Body of pancreas (tissue), 4 donors: Measurements from ENCODE around the gene NFATC4. TPM values are rescaled to one million over a fixed set of nuclear protein-coding genes. Genes with fewer than 3 reads are reported as not detected.
A peak's percentile ranks its signal among the peaks of the same experiment; 100 is the strongest.

Experiments used
- ATAC-seq: fragments of 150-250 bp; one replicate; pipeline ENCODE4 v1.9.1; 2016
- DNase-seq, 4 donors: peaks; one replicate each; pipeline ENCODE4 v3.0.0-alpha.2; 2019
- H3K27ac ChIP-seq, 4 donors: fragments of 200-600 bp; sonication (generic); 1 replicate in 3 of 4; 2 replicates in 1 of 4; pipeline versions ENCODE4 v1.5.1 to v1.6.1; 2016 to 2019; ENCODE audit warnings: mild to moderate bottlenecking in 1 of 4, mixed read lengths in 1 of 4, moderate library complexity in 1 of 4
- H3K27me3 ChIP-seq, 2 donors: fragments of 200-600 bp; sonication (generic); one replicate each; pipeline ENCODE4 v1.6.0; 2016; ENCODE audit warnings: mild to moderate bottlenecking in 1 of 2
- H3K36me3 ChIP-seq, 2 donors: fragments of 200-600 bp; sonication (generic); replicated peaks in 1 of 2; 2 replicates each; pipeline ENCODE4 v1.5.1; 2016; ENCODE audit warnings: low read depth in 2 of 2; ENCODE audit not compliant: insufficient read depth in 1 of 2
- H3K4me1 ChIP-seq: fragments of 200-600 bp; sonication (generic); one replicate; pipeline ENCODE4 v1.6.0; 2016
- H3K4me3 ChIP-seq, 2 donors: fragments of 200-600 bp; sonication (generic); 1 replicate in 1 of 2; 2 replicates in 1 of 2; pipeline ENCODE4 v1.5.1; 2016 to 2019
- H3K9me3 ChIP-seq, 3 donors: fragments of 200-600 bp; sonication (generic); 1 replicate in 2 of 3; 2 replicates in 1 of 3; pipeline ENCODE4 v1.5.1; 2016
- POLR2A ChIP-seq, 3 donors: fragments of 450-650 bp; IDR thresholded peaks; one replicate each; pipeline ENCODE4 v1.6.1; 2016; ENCODE audit warnings: antibody characterized with exemption in 3 of 3, mild to moderate bottlenecking in 2 of 3
- WGBS, 2 donors: methylation state at CpG; one replicate each; pipeline ENCODE4 v1.1.5; 2017; 5-methylcytosine and 5-hydroxymethylcytosine counted together
- intact Hi-C: fragments of 100-400 bp; cut with DNase I; formaldehyde crosslinking; loops from one replicate; pipeline ENCODE4 v1.15.1; 2023
- total RNA-seq, 2 donors: library from RNA; depleted of rRNA; stranded (reverse); fragments of >200 nt; gene quantifications; one replicate each; pipeline ENCODE4 v1.1.0, GENCODE V29; 2016
- TF ChIP-seq, protein P1 (sequence below), 7 experiments: fragments of 450-650 bp in 4 of 7; fragments of 200-600 bp in 3 of 7; sonication (generic) in 3 of 7; IDR thresholded peaks; one replicate each; pipeline ENCODE4 v1.5.1; 2016 to 2019; ENCODE audit warnings: antibody characterized with exemption in 7 of 7

The NFATC4 gene
- total RNA-seq, 2 donors from 2014 or later: 11.9 to 19.8 TPM

DNA sequence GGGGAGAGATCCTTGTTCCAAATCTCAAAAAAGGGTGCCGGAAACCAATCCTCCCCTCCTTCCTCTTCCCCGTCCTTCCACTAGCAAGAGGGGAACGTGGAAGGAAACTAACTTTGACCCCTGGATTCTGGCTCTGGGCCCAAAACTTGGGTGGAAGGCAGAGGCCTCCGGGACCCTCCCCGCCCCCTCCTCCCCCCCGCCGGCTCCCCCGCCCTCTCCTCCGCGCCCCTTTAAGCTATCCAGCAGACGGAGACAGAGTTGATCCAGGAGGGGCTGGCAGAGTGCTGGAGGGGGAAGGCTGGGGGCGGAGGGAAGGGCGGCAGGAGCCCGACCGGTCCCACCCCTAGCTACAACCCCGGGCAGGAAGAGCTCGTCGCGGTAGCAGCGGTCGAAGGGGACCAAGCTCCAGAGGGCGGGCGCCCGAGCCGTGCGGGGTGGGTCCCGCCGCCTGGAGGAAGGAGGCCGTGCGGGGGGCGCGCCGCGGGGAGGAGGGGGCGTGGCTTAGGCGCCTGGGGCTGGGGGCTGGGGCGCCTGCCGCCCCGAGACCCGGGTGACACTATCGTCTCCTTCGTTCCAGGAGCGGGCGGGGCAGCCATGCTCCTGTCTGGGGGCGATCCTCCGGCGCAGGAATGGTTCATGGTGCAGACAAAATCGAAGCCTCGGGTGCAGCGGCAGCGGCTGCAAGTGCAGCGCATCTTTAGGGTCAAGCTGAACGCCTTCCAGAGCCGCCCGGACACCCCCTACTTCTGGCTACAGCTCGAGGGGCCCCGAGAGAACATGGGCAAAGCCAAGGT is 30.9 kb downstream of the NFATC4 start, which contains the start of gene NYNRIN:
NYNRIN (plus strand) TSS at position 351 of the 794 bp plus-strand sequence; CDS start at position 595, 244 bp downstream.
- peak; percentile 38 to 56 (median 49) for DNase-seq
- no peaks in the 10 kb centered on the region for H3K36me3 ChIP-seq
- ATAC-seq: peak; percentile 67
- peak within 1 kb of the TSS; percentile 23 to 62 (median 49) for H3K27ac ChIP-seq
- intact Hi-C loops: no loop called here
- H3K4me1 ChIP-seq: peaks cover 41% of the 10 kb centered on the region
- H3K9me3 ChIP-seq: no peaks in the 10 kb centered on the region
- no peak for TF ChIP-seq POLR2A (IDR thresholded peaks at IDR 0.05)
- TF ChIP-seq, protein P1, sequence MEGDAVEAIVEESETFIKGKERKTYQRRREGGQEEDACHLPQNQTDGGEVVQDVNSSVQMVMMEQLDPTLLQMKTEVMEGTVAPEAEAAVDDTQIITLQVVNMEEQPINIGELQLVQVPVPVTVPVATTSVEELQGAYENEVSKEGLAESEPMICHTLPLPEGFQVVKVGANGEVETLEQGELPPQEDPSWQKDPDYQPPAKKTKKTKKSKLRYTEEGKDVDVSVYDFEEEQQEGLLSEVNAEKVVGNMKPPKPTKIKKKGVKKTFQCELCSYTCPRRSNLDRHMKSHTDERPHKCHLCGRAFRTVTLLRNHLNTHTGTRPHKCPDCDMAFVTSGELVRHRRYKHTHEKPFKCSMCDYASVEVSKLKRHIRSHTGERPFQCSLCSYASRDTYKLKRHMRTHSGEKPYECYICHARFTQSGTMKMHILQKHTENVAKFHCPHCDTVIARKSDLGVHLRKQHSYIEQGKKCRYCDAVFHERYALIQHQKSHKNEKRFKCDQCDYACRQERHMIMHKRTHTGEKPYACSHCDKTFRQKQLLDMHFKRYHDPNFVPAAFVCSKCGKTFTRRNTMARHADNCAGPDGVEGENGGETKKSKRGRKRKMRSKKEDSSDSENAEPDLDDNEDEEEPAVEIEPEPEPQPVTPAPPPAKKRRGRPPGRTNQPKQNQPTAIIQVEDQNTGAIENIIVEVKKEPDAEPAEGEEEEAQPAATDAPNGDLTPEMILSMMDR (IDR thresholded peaks at IDR 0.05): no peak
- H3K4me3 ChIP-seq: peak within 1 kb of the TSS in 1 of 2 donors; percentile 31
- H3K27me3 ChIP-seq: no peaks in the 10 kb centered on the region
- 4 to 6% methylated on average over 21 to 35 of the region's 57 CpGs for WGBS, 2 donors

DNA sequence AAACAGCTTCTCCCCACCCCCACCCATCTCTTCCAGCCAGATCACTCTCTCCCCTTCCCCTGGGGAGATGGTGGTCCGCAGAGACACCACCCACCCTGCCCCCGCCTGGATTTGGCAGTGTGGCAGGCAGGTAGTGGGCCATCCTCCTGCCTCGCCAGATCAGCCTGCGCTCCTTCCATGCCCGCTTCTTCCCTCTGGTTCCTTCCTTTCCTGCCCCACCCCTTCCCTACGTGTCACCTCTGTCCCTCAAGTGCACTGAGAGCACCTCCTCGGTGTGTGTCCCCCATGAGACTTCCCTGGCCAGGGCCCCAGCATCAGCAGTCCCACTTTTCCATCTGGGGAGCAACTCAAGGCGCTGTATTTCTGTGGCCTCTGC is 31.5 kb downstream of the NFATC4 start:
- H3K27me3 ChIP-seq: no peaks in the 10 kb centered on the region
- ATAC-seq (no peak), DNase-seq (no peak)
- peak overlapping the region; percentile 23 to 62 (median 49) for H3K27ac ChIP-seq
- 41 to 48% methylated on average over 7 of the region's 8 CpGs for WGBS, 2 donors
- no peaks in the 10 kb centered on the region for H3K9me3 ChIP-seq
- no peaks in the 10 kb centered on the region for H3K36me3 ChIP-seq
- H3K4me1 ChIP-seq: peaks cover 42% of the 10 kb centered on the region
- TF ChIP-seq, protein P1 (IDR thresholded peaks at IDR 0.05): no peak
- no peak for TF ChIP-seq POLR2A (IDR thresholded peaks at IDR 0.05)
- intact Hi-C loops: no loop called here
- peak overlapping the region in 1 of 2 donors; percentile 31 for H3K4me3 ChIP-seq

DNA sequence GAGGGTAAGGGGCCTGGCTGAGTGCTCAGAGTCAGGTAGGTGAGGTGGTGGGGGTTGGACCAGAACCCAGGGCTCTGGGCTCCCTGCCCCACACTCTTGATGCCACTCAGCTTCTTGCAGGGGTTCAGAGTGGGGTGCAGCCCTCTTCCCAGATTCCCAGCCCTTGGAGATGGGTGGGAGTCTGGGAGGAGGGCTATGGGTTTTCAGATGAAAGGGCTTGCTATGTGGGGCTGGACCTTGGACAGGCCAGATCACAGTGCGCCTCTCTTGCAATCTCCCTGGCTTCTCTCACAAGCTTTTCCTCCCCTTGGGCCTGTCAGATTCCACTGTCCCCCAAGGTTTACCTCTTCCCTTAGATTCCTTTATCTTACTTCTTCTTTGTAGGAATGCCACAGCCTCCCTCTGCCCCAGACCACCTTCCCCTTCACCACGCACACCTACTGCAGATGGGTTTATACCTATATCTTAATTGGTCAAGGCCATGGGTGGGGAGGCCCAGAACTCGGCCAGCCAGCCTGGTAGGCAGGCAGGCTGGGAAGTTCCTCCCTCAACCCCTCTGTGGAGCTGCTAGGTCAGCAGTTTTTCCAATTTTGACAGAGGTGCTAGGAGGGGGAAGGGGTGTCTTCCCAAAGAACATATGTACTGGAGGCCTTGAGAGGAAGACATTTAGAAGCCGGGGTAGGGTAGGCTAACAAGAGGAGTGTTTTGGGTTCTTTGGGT is 32.2 kb downstream of the NFATC4 start:
- Histone ChIP-seq H3K27ac (peak overlapping the region in 1 of 4 donors; percentile 8), H3K4me1 (peaks cover 42% of the 10 kb centered on the region), H3K36me3 (no peaks in the 10 kb centered on the region), H3K4me3 (no peak overlapping the region), H3K9me3 (no peaks in the 10 kb centered on the region), H3K27me3 (no peaks in the 10 kb centered on the region)
- intact Hi-C loops: no loop called here
- 44 to 54% methylated on average over 4 of the region's 4 CpGs for WGBS, 2 donors
- ATAC-seq: no peak
- DNase-seq: no peak
- TF ChIP-seq, protein P1 (IDR thresholded peaks at IDR 0.05): no peak
- no peak for TF ChIP-seq POLR2A (IDR thresholded peaks at IDR 0.05)

DNA sequence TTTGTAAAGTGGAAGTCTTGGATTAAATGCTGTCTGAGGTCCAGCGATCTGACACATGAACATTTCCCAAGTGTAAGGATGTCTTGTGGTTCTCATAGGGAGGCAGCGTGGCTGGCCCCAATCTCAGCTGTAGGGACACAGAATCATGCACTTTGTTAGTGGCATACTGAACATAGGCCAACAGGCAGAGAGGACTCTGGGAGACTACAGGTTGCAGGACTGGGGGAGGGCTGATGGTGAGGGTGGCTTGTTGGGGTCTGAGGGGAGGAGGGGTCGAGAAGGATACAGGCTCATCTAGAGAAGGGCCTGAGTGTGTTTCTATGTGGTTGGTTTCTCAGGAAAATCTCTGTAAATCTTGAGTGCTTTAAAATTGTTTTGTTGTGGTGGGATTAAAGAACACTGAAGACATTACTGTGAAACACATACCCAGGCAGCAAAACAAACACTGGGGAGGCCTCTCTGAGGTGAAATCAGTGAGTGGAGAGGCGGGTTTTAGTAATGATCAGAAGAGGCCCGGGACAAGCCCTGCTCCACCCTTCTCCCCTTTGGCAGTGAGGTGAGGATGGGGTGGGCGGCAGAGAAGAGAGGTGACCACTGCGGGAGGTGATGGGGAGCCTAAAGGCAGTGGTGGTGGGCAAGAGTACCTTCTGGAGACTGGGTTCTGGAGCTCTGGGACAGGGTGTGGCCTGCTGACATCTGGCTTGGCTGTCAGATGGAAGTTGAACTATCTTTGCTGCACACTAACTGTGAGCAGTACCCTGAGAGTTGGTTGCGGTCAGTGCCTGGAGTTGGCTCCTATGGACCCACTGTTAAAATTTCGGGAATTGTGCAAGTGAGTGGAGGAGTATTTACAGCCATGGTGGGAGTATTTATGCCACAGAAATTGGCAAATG is 34.1 kb downstream of the NFATC4 start:
- H3K36me3 ChIP-seq: no peaks in the 10 kb centered on the region
- H3K4me1 ChIP-seq: peaks cover 42% of the 10 kb centered on the region
- intact Hi-C loops: no loop called here
- H3K27ac ChIP-seq: no peak overlapping the region
- H3K27me3 ChIP-seq: no peaks in the 10 kb centered on the region
- WGBS, 2 donors: 57 to 61% methylated on average over 9 of the region's 9 CpGs
- H3K4me3 ChIP-seq: no peak overlapping the region
- DNase-seq: no peak
- no peak for ATAC-seq
- TF ChIP-seq, protein P1 (IDR thresholded peaks at IDR 0.05): no peak
- TF ChIP-seq POLR2A (IDR thresholded peaks at IDR 0.05): no peak
- no peaks in the 10 kb centered on the region for H3K9me3 ChIP-seq
